Stimulated activated CD4-positive, alpha-beta T cell treated with anti-CD3 and anti-CD28 coated beads, TNF-alpha, amount 100 ng/mL, for 48 hours (primary cell): ENCODE measurements around the gene HMCN2.
A peak's percentile ranks its signal among the peaks of the same experiment; 100 is the strongest.

ENCODE experiments used
- DNase-seq, 3 donors: peaks; one replicate each; pipeline ENCODE4 v3.0.0-alpha.2; 2020; ENCODE audit warnings: low read depth in 3 of 3

Gene HMCN2, protein sequence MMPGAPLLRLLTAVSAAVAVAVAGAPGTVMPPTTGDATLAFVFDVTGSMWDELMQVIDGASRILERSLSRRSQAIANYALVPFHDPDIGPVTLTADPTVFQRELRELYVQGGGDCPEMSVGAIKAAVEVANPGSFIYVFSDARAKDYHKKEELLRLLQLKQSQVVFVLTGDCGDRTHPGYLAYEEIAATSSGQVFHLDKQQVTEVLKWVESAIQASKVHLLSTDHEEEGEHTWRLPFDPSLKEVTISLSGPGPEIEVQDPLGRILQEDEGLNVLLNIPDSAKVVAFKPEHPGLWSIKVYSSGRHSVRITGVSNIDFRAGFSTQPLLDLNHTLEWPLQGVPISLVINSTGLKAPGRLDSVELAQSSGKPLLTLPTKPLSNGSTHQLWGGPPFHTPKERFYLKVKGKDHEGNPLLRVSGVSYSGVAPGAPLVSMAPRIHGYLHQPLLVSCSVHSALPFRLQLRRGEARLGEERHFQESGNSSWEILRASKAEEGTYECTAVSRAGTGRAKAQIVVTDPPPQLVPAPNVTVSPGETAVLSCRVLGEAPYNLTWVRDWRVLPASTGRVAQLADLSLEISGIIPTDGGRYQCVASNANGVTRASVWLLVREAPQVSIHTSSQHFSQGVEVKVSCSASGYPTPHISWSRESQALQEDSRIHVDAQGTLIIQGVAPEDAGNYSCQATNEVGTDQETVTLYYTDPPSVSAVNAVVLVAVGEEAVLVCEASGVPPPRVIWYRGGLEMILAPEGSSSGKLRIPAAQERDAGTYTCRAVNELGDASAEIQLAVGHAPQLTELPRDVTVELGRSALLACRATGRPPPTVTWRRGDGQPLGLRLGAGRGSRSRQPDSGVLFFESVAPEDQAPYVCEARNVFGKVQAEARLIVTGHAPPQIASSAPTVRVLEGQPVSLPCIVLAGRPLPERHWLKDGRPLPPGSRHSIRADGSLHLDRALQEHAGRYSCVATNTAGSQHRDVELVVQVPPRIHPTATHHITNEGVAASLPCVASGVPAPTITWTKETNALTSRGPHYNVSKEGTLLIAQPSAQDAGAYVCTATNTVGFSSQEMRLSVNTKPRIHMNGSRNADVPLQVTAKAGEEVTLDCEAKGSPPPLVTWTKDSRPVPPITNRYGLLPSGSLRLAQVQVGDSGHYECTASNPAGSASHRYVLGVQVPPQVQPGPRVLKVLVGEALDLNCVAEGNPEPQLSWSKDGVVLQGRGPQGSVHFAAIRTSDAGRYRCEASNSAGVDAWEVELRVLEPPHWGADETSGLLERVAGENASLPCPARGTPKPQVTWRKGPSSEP (N-terminal part only)

DNA sequence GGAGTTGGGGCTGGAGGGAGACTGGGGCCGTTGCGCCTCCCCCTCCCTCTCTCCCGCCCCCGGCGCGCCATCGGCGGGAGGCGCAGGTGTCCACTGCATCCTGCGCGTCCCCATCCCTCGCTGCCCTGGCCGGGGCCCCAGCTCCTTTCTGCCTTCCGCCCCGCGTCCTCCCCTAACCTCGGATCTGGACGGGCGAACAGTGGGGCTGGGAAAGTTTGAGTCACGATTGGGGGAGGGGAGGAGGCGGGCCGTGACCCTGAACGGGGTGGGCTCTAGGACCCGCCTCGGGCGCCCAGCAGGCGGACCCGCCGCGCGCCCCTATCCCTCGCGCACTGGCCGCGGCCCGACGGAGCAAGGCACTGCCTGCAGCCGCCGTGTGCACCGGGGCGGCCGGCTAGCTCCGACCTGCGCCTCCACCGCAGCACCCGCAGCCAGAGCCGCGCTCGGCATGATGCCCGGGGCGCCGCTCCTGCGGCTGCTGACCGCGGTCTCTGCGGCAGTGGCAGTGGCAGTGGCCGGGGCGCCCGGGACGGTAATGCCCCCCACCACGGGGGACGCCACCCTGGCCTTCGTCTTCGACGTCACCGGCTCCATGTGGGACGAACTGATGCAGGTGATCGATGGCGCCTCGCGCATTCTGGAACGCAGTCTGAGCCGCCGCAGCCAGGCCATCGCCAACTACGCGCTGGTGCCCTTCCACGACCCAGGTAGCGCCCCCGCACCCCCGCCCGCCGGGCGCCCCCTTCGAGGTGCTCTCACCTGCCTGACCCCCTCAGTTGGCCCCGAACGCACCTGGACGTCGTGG lies at the start of gene HMCN2:
HMCN2 (plus strand) TSS at position 330 of the 805 bp plus-strand sequence; CDS start at position 449, 119 bp downstream.
- no peak for DNase-seq

DNA sequence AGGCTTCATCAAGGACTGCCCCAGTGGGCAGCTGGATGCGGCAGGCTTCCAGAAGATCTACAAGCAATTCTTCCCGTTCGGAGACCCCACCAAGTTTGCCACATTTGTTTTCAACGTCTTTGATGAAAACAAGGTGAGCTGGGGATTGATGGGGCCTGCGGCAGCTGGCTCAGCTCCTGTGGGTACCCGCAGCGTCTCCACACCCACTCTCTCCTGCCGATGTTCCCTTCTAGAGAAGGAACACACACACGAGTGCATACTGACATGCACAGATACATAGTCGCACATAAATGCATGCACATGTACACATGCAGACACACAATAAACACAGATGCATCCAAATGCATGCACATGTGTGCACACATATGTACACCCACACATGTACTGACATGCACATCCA lies 47.7 kb upstream of the HMCN2 start:
- no peak for DNase-seq

DNA sequence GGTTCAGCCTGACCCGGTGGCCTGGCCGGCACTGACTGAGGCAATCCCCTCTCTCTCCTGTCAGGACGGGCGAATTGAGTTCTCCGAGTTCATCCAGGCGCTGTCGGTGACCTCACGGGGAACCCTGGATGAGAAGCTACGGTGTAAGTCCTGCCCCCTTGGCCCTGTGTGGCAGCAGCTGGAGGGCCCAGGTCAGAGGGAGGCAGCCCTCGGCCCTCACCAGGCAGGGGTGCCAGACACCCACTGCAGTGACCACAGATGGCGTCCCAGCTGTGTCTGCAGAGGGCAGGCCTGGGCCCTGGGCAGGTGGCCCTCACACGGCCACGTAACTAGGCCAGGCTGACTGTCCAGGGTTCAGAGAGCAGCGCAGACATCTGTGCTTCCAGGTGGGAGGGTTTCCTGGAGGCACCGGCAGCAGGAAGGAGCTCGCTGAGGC lies 45.9 kb upstream of the HMCN2 start:
- DNase-seq, result no peak

DNA sequence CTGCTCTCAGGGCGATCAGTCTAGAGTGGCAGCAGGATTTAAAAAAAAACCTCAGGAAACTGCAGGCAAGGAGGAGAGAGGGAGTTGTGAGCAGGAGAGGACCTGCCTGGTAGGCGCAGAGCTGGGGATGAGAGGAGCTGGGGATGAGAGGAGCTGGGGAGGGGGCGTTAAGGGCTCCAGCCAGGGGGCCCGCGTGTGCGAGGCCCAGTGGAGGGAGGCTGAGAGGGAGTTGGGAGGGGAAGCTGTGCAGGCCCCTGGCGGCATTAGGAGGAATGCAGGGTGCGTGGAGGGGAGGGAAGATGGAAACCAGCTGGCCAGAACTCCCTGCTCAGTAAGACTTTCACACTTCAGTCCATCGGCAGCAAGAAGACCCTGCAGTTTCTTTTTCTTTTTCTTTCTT lies 45.2 kb upstream of the HMCN2 start:
- DNase-seq, result no peak

DNA sequence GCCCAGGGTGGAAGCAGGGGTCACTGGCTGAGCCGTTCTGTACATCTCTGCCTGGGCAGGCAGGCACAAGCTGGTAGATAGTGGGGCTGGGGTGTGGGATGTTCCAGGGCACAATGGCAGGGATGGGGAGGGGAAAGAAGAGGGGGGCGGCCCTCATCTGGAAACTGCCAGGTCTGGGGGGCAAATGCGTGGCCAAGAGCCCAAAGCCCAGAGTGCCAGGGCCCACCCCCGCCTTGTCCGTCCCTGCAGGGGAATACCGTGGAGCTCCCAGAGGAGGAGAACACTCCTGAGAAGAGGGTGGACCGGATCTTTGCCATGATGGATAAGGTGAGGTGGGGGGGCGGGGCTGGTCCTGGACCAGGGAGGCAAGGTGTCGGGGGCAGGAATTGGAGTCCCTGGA lies 42.7 kb upstream of the HMCN2 start:
- no peak for DNase-seq

DNA sequence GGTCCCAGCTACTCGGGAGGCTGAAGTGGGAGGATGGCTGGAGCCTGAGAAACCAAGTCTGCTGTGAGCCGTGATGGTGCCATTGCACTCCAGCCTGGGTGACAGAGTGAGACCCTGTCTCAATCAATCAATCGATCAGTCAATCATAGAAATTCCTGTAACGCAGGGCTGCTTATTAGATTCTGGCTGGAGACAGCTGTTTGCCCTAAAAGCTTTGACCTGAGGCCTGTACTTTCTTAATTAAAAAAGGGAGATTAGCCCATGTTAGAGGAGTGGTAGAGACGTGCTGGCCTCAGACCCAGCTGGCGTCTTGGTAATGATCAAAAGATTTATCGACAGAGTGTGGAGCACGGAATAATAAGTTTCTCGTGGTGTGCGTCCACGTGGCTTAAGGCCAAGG lies 40.5 kb upstream of the HMCN2 start:
- no peak for DNase-seq

DNA sequence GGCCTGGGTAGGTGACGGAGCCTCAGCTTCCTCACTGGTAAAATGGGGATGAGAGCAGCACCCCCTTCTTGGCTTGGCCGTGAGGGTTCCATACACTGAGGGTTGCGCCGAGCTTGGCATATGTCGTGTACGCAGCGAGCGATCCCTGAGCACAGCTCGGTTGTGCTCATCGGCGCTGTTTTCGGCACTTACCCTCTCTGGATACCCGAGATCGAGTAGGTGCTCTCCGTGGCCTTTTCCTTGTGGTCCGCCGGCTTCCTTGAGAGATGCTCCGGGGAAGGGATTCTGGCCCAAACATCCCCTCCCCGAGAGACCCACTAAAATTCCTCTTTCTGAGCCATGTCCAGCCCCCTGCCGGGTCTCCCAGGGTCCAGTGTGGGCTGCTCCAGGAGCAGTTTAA lies 40.0 kb upstream of the HMCN2 start:
- no peak for DNase-seq

DNA sequence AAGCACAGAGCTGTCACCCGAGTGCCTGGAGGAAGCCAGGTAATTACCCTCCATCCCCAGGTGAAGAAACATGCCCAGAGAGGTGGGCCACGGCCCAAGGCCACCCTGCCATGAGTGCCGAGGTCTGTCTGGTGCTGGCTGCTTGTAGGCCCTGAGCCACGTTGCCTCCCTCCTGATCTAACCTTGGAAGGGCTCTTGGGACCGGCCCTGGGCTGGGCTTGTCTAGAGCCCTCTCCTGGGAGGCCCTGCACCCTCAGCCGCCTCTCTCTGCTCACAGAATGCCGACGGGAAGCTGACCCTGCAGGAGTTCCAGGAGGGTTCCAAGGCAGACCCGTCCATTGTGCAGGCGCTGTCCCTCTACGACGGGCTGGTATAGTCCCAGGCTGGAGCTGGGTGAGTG lies 39.4 kb upstream of the HMCN2 start:
- no peak for DNase-seq

DNA sequence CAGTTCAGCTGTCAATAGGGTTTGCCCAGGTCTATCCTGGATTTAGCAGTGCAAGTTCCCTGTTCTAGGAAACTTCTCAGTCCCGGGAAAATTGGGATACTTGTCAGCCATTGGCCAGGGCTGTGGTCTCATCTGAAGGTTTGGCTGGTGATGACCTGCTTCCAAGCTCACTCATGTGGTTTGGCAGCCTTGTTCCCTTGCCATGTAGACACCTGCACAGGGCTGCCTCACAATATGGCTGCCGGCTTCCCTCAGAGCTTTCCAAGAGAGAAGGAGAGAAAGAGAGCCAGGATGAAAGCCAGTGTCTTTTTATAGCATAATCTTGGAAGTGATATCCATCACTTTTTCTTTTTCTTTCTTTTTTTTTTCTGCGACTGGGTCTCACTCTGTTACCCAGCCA lies 37.7 kb upstream of the HMCN2 start:
- DNase-seq, result no peak

DNA sequence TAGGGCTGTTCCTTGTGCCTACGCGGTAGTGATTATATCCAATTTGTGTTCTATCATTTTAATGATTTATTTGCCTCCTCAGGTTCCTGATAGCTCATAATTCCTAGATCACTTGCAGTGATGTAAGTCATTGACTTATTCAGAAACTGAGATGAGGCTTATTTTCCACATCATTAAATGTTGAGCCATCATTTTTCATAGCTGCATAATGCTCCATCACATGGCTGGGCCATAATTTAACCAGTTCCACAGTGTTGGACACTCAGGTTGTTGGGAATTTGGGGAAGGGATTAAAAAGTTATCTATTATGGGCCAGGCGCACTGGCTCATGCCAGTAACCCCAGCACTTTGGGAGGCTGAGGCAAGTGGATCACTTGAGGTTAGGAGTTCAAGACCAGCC lies 35.8 kb upstream of the HMCN2 start:
- no peak for DNase-seq

DNA sequence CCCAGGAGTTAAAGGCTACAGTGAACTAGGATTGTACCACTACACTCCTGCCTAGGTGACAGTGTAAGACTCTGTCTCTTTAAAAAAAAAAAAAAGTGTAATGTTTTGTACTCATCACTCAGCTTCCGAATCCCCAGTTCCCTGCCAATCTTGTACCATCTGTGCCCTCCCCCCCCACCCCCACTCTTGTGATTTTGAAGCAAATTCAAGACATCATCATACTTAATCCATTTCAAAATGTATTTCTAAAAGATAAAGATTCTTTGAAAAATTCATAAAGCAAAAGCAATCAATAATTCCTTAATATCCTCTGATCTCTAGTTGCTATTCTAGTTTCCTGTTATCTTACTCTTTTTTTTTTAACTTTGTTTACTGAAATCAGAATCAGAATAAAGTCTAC lies 34.9 kb upstream of the HMCN2 start:
- DNase-seq, result no peak

DNA sequence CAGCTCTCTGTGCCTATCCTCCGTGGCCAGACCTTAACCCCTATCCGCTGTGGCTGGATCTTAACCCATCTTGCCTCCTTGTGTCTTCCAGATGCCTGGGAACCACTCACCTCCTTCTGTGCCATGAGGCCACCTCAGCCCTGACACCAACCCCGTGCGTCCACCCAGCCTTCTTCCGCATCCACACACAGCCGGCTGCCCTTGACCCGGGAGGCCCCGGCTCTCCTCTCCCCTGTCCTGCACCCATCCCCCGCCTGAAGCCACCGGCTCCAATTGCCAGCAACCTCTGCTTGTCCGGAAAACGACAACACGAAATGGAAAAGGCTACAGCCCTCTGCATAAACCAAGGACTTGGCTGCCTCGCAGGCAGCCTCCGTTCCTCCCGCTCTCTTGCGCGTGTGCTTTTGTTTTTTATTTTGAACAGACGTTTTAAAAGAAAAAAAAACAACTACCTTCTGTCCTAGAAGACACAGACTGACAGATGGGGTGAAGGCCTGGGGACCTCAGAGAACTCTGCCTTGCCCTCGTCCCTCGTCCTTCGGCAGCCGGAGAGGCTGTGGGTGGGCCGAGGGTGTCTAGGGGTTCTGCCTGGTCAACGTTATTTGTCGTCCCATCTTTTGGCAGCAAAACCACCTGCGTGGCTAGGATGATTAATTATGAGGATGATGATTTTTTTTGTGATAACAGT lies 32.5 kb upstream of the HMCN2 start:
- DNase-seq, result no peak

DNA sequence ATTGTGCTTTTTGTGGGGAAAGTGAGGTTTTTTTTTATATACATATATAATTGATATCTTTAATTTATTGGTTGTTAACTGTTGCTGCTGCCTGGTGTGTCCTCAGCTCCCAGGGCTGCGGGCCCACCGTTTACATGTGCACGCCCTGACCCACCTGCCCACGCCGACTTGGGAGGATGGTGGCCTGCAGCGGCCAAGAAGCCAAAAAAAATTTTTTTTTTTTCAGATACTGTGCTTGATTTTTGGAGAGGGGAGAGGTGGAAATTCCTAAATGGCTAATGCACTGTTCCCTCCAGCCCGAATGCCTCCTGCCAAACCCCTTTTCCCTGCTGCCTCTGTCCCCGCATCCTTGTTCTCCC lies 32.0 kb upstream of the HMCN2 start:
- no peak for DNase-seq

DNA sequence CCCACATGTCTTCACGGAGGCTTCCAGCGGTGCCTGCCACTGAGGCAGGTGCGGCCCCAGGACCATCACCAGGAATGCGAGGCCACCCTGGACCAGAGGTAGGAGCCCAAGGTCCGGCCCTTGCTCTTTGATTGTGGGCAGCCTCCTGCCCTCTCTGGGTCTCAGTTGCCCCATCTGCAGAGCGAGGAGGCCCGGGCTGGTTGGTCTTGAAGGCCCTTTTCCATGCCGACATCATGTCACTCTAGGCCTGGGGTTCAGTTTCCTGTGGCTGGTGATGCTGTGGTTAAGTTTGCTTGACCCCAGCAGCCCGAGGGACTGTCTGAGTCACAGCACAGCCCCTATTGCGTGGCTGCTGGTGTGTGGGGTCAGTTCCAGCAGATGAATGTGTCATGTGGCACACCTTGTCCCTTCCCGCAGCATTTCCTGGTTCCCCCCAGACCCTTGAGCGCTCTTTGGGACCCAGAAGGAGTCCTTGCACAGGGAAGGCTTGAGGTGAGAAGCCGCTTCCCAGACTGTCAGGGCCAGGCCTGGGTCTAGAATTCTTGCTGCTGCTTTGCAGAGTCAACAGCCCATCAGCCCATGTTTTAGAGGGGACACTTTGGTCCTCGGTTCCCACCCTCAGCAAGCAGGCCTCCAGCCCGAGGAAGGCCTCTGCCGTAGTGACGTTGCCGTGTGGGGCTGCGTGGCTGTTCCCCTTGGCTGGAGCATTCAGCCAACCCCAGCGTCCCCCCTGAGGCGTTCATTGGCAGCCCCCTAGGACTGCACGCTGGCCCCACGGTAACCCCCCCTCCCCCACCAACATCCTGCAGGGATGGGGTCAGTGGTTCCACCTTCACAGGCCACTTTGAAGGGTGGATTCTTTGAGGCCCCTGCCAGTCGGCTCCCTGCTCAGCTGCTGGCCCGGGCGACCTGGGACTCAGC lies 31.0 kb upstream of the HMCN2 start:
- no peak for DNase-seq

DNA sequence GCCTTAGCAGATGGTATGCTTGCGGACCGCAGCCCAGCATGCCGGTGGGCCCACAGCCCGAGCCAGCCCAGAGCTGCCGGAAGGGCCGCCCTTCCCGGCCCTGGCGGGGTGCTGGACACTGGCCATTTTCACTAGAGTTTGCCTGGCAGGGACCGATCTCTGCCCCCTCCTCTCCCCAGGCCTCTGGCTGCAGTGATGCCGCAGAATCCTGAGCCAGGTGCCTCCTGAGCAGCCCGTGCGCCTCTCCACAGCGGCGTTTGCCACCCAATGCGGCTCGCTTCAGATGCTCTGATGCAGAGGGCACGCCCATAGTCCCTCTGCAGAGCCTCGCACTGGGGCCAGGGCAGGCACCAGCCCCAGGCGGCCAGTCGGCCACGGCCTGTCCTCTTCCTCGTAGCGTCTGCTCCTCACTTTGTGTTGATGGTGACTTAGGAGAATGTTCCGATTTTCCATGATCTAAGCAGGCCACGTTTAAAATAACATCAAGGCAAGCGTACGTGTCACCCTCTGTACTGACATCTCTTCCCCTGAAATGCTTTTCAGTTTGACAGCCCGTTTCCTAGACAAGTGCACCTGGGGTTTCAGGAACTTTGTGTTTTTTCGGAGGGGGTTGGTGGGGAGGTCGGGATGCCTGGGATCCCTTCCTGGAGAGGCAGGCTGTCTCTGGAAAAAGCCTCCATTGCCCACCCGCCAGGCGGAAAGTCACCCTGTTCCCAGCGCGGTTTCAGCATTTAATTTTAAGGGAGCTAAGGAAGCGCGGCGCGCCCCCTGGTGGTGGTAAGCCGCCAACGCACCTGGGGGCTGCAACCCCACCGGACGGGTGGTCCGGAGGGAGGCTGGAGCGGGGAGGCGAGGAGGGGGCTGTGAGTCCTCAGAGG lies 29.8 kb upstream of the HMCN2 start:
- peak; percentile 29 to 54 (median 46) for DNase-seq

DNA sequence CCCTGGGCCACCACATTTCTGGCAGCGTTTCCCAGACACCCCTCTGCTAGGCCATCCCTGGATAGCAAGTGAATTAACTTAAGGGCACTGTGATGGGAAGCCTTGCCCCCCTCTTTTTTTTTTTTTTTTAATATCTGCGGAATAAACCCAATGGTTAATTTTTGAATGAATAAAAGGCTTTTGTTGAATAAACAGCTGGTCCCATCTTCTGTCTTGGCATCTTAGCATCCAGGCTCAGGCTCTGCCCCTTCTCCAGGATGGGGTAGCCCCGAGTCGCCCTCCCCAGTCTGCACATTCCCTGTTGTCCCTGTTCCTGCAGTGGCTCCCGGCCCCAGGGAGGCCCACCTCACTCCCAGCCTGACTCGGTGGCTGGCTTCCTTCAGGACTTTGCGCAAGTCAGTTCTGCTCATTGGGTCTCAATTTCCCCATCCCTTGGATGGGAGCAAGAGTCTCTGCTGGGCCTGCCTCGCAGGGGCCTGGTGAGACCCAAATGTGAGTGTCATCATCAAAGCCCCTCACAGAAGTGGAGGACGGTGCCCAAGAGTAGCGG lies 29.0 kb upstream of the HMCN2 start:
- DNase-seq, result no peak

DNA sequence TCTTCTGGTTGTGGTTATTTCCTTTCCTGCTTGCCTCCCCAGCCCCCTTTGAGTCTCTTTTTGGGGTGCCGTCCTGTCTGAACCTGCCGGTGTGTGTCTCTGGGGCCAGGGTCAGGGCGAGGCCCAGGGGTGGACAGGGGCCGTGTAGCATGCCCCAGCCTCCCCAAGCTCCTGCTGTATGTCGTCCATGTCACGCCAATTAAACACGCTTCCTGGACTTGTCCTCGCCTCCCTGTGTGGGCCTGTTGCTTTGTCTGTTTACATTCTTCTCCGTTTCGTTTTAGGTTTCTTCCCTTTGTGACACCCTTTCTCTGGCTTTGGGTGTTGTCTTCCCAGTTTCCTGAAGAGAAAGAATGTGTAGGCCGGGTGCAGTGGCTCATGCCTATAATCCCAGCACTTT lies 28.5 kb upstream of the HMCN2 start:
- DNase-seq, result no peak
